GM21367 (cell line): ENCODE measurements around the gene CITED2.
"Not testable (repeated sequence)": the region's sequence is repeated elsewhere in the genome, so short reads cannot be mapped to it uniquely, and the experiment has no call there.

Experiments
- ATAC-seq: cut with Tn5 transposase; IDR thresholded peaks from one replicate; pipeline ENCODE4 v1.9.1; 2021; ENCODE audit not compliant: unreplicated experiment

CITED2 gene

GRCh38 chr6:139374357-139375225, at the start of gene CITED2:
CITED2 (minus strand) TSS chr6:139374648; CDS start chr6:139373944, 704 bp downstream.
- ATAC-seq: peak; percentile 65

- ATAC-seq: no peak
These were observed 48.7 kb upstream of the CITED2 start for GRCh38 chr6:139423037-139423703.

GRCh38 chr6:139422105-139423036, 47.9 kb upstream of the CITED2 start:
- ATAC-seq: no peak

GRCh38 chr6:139418481-139419132, 44.2 kb upstream of the CITED2 start:
- no peak for ATAC-seq

GRCh38 chr6:139416146-139416545, 41.7 kb upstream of the CITED2 start:
- ATAC-seq: no peak

- no peak for ATAC-seq
These were observed 40.9 kb upstream of the CITED2 start for GRCh38 chr6:139415365-139415764.

GRCh38 chr6:139412103-139412502, 37.7 kb upstream of the CITED2 start:
- ATAC-seq: not testable (repeated sequence)

GRCh38 chr6:139409026-139409425, 34.6 kb upstream of the CITED2 start:
- no peak for ATAC-seq

- no peak for ATAC-seq
These were observed 33.3 kb upstream of the CITED2 start for GRCh38 chr6:139407718-139408222.

GRCh38 chr6:139406577-139407343, 32.3 kb upstream of the CITED2 start:
- no peak for ATAC-seq

- ATAC-seq: no peak
These were observed 28.5 kb upstream of the CITED2 start for GRCh38 chr6:139402876-139403386.

GRCh38 chr6:139398658-139399057, 24.2 kb upstream of the CITED2 start:
- ATAC-seq: no peak

- ATAC-seq: no peak
These were observed 21.4 kb upstream of the CITED2 start for GRCh38 chr6:139395891-139396301.

GRCh38 chr6:139395371-139395770, 20.9 kb upstream of the CITED2 start:
- ATAC-seq: no peak

- ATAC-seq: no peak
These were observed 19.7 kb upstream of the CITED2 start for GRCh38 chr6:139394027-139394649.

- peak; percentile 98 for ATAC-seq
These were observed 18.3 kb upstream of the CITED2 start for GRCh38 chr6:139392794-139393193.

GRCh38 chr6:139391709-139392108, 17.3 kb upstream of the CITED2 start:
- no peak for ATAC-seq

GRCh38 chr6:139390447-139390846, 16.0 kb upstream of the CITED2 start:
- ATAC-seq: no peak

- no peak for ATAC-seq
These were observed 13.9 kb upstream of the CITED2 start for GRCh38 chr6:139388384-139388783.
